Panc1 (cell line): Measurements from ENCODE around the gene WDR17. TPM values are rescaled to one million over a fixed set of nuclear protein-coding genes. Genes with fewer than 3 reads are reported as not detected.

Experiments
- ATAC-seq: fragments of 200-7000 bp; cut with Tn5 transposase; 2 replicates; pipeline ENCODE4 v1.9.1; 2020; ENCODE audit warnings: mild to moderate bottlenecking, moderate library complexity
- BruUV-seq: library from RNA; stranded (reverse); fragments of 400-500 nt; replicated peaks from 2 replicates; lab custom pipeline; 2021; lab: Mats Ljungman, UMichigan
- CTCF ChIA-PET: fragments of 300-600 bp; sonication (Branson Sonifier 250); formaldehyde crosslinking; loops from one replicate; lab custom pipeline; 2022; ENCODE audit warnings: antibody characterized with exemption; lab: Charles Lee
- POLR2A ChIA-PET: fragments of 300-600 bp; sonication (Branson Sonifier 250); formaldehyde crosslinking; loops from one replicate; lab custom pipeline; 2022; ENCODE audit warnings: antibody characterized with exemption; lab: Charles Lee
- DNase-seq: peaks from one replicate; pipeline ENCODE4 v3.0.0-alpha.2; 2010; ENCODE audit warnings: low read depth, low spot score
- H3K27ac ChIP-seq: 2 replicates; pipeline ENCODE4 v1.5.1; 2011; ENCODE audit warnings: mild to moderate bottlenecking, low read length, inconsistent platforms
- H3K27me3 ChIP-seq: fragments of 200-500 bp; sonication (Bioruptor generic); 2 replicates; pipeline ENCODE4 v1.6.0; 2014; ENCODE audit warnings: low read length, inconsistent platforms; ENCODE audit not compliant: control insufficient read depth, insufficient read depth
- H3K36me3 ChIP-seq: fragments of 200-500 bp; sonication (Bioruptor generic); 2 replicates; pipeline ENCODE4 v1.5.1; 2014; ENCODE audit warnings: inconsistent platforms, mild to moderate bottlenecking, low read length, moderate library complexity; ENCODE audit not compliant: control insufficient read depth, insufficient read depth
- H3K4me1 ChIP-seq: 2 replicates; pipeline ENCODE4 v1.5.1; 2011; ENCODE audit warnings: inconsistent platforms, mild to moderate bottlenecking, low read length, moderate library complexity; ENCODE audit not compliant: control insufficient read depth, insufficient read depth
- H3K4me3 ChIP-seq, 2 experiments: 2 replicates each; pipeline ENCODE4 v1.5.1; 2011 to 2012; ENCODE audit warnings: low read depth in 2 of 2, low read length in 2 of 2, mild to moderate bottlenecking in 2 of 2, inconsistent platforms in 1 of 2, moderate library complexity in 1 of 2
- H3K9me3 ChIP-seq: fragments of 200-500 bp; sonication (Bioruptor generic); 2 replicates; pipeline ENCODE4 v1.5.1; 2014; ENCODE audit warnings: low read depth, mild to moderate bottlenecking, inconsistent platforms, low read length, moderate library complexity; ENCODE audit not compliant: control insufficient read depth, insufficient read depth
- CTCF ChIP-seq: fragments of 450-650 bp; IDR thresholded peaks from 2 replicates; pipeline ENCODE4 v1.5.1; 2017; ENCODE audit warnings: mild to moderate bottlenecking
- POLR2AphosphoS5 ChIP-seq: IDR thresholded peaks from 2 replicates; pipeline ENCODE4 v1.6.1; 2012; ENCODE audit warnings: mild to moderate bottlenecking, low read depth, low read length, moderate library complexity
- REST ChIP-seq, 2 experiments: IDR thresholded peaks; 2 replicates each; pipeline ENCODE4 v1.6.1; 2011 to 2012; ENCODE audit warnings: low read depth in 2 of 2, control low read depth in 1 of 2, low read length in 1 of 2, mild to moderate bottlenecking in 1 of 2, moderate library complexity in 1 of 2; ENCODE audit not compliant: insufficient read depth in 1 of 2
- SIN3A ChIP-seq: IDR thresholded peaks from 2 replicates; pipeline ENCODE4 v1.6.1; 2012; ENCODE audit warnings: low read depth, mild to moderate bottlenecking, low read length, moderate library complexity, borderline replicate concordance; ENCODE audit not compliant: insufficient read depth
- TCF7L2 ChIP-seq: IDR thresholded peaks from 2 replicates; pipeline ENCODE4 v1.6.1; 2011; ENCODE audit warnings: mild to moderate bottlenecking, low read depth, low read length, inconsistent platforms
- in situ Hi-C: cut with HindIII; loops from 2 replicates; pipeline ENCODE4 v1.10.0; 2016; ENCODE audit warnings: low sequenced_read_pairs, low pct_unique_long_range_greater_than_20kb
- intact Hi-C: fragments of 100-400 bp; cut with micrococcal nuclease; formaldehyde crosslinking; loops from one replicate; pipeline ENCODE4 v1.10.0; 2022; ENCODE audit not compliant: unreplicated experiment
- total RNA-seq: library from RNA; stranded (reverse); gene quantifications from one replicate; pipeline ENCODE4 v1.2.1, GENCODE V29; 2021; ENCODE audit not compliant: unreplicated experiment

Gene WDR17
- total RNA-seq, 1 experiment from 2014 or later = 4.2 TPM

GRCh38 chr4:176163041-176163440 lies 97.4 kb downstream of the WDR17 start:
- no peaks in the 10 kb centered on the region for H3K27me3 ChIP-seq
- BruUV-seq = no TSS peak
- ATAC-seq = no peak
- no peak overlapping the region for H3K27ac ChIP-seq
- TF ChIP-seq REST (IDR thresholded peaks at IDR 0.05; ENCODE audit: insufficient read depth in 1 of 2, low read depth in 2 of 2, low read length in 1 of 2) (no peak), SIN3A (no peak), CTCF (no peak), POLR2AphosphoS5 (no peak), TCF7L2 (no peak)
- intact Hi-C loops = no loop called here
- CTCF ChIA-PET = no interaction called here
- POLR2A ChIA-PET = no interaction called here
- no peaks in the 10 kb centered on the region for H3K4me1 ChIP-seq
- H3K9me3 ChIP-seq = no peaks in the 10 kb centered on the region
- in situ Hi-C loops = no loop called here
- no peak overlapping the region for H3K4me3 ChIP-seq
- DNase-seq = no peak
- no peaks in the 10 kb centered on the region for H3K36me3 ChIP-seq

- ATAC-seq = no peak
- no peak for DNase-seq
- intact Hi-C loops = no loop called here
Observed at GRCh38 chr4:176185051-176185450, 119.4 kb downstream of the WDR17 start.

More at GRCh38 chr4:176185051-176185450, 119.4 kb downstream of the WDR17 start:
- ChIA-PET CTCF (no interaction called here), POLR2A (no interaction called here)
- no peak overlapping the region for H3K4me3 ChIP-seq
- no peaks in the 10 kb centered on the region for H3K27me3 ChIP-seq
- no peaks in the 10 kb centered on the region for H3K9me3 ChIP-seq
- H3K27ac ChIP-seq = no peak overlapping the region
- in situ Hi-C loops = no loop called here
- BruUV-seq = no TSS peak
- TF ChIP-seq SIN3A = no peak
- no peak for TF ChIP-seq POLR2AphosphoS5
- no peak for TF ChIP-seq CTCF
- TF ChIP-seq TCF7L2 = no peak
- no peak for TF ChIP-seq REST (IDR thresholded peaks at IDR 0.05; ENCODE audit: insufficient read depth in 1 of 2, low read depth in 2 of 2, low read length in 1 of 2)
- no peaks in the 10 kb centered on the region for H3K4me1 ChIP-seq
- no peaks in the 10 kb centered on the region for H3K36me3 ChIP-seq
